GM19023 (cell line): ENCODE results near the gene CACNB2.
"Not testable (repeated sequence)": the region's sequence is repeated elsewhere in the genome, so short reads cannot be mapped to it uniquely, and the experiment has no call there.

ENCODE experiments used
- ATAC-seq: cut with Tn5 transposase; IDR thresholded peaks from one replicate; pipeline ENCODE4 v1.9.1; 2021; ENCODE audit warnings: mild to moderate bottlenecking, moderate library complexity; ENCODE audit not compliant: unreplicated experiment

CACNB2 gene

DNA sequence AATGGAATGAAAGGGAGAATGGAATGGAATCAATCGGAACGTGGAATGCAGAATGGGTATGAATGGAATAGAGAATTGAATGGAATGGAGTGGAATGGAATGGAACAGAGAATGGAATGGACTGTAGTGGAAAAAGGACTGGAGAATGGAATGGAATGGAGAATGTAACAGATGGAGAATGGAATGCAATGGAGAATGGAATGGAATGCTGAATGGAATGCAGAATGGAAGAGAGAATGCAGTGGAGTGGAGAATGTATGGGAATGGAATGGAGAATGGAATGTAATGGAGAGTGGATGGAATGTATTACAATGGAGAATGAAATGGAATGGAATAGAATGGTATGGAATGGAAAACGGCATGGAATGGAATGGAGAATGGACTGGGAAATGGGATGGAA is 414.3 kb downstream of the CACNB2 start:
- ATAC-seq: no peak

DNA sequence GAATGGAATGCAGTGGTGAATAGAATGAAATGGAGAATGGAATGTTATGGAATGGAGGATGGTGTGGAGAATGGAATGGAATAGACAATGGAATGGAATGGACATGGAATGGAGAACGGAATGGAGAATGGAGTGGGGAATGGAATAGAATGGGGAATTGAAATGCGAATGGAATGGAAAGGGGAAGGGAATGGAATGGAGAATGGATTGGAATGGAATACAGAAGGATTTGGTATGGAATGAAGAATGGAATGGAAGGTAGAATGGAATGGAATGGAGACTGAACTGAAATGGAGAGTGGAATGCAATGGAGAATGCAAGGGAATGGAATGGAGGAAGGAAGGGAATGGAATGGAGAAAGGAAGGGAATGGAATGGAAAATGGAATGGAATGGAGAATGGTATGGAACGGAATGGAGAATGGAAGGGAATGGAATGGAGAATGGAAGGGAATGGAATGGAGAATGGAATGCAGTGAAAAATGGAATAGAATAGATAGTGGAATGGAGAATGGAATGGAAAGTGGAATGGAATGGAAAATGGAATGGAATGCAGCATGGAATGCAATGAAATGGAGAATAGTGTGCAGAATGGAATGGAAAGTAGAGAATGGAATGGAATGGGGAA is 416.4 kb downstream of the CACNB2 start:
- ATAC-seq: no peak

DNA sequence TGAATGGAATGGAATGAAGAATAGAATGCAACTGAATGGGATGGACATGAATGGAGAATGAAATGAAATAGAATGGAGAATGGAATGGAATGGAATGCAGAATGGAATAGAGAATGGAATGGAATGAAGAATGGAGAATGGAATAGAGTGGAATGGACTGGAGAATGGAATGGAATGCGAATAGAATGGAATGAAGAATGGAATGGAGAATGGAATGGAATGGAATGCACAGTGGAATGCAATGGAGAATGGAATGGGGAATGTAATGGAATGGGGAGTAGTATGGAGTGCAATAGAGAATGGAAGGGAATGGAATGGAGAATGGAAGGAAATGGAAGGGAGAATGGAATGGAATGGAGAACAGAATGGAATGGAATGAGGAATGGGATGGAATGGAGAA is 417.7 kb downstream of the CACNB2 start:
- ATAC-seq: no peak

DNA sequence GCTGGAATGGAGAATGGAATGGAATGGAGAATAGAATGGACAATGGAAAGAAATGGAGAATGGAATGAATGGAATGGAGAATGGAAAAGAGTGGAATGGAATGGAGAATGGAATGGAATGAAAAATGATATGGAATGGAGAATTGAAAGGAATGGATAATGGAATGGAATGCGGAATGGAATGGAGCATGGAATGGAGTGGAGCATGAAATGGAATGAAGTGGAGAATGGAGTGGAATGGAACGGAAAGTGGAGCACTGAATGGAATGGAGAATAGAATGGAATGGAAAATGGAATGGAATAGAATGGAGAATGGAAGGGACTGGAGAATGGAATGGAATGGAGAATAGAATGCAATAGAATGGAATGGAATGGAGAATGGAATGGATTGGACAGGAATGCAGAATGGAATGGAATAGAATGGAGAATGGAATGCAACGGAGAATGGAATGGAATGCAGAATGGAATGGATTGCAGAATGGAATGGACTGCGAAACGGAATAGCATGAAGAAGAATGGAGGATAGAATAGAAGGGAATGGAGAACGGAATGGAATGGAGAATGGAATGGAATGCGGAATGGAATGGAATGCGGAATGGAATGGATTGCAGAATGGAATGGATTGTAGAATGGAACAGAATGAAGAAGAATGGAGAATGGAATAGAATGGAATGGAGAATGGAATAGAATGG is 421.8 kb downstream of the CACNB2 start:
- ATAC-seq: no peak

DNA sequence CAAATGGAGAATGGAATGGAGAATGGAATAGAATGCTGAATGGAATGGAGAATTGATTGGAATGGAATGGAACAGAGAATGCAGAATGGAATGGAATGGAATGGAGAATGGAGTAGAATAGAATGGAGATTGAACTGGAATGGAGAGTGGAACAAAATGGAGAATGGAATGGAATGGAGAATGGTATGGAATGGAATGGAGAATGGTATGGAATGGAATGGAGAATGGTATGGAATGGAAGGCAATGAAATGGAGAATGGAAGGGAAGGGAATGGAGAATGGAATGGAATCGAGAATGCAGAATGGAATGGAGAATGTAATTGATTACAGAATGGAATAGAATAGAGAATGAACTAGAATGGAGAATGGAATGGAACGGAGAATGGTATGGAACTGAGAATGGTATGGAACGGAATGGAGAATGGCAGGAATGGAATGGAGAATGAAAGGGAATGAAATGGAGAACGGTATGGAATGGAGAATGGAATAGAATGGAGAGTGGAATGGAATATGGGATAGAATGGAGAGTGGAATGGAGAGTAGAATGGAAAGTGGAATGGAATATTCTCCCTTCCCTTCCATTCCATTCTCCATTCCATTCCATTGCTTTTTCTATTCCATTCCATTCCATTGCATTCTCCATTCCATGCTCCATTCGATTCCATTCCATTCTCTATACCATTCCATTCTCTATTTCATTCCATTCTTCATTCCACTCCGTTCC is 422.9 kb downstream of the CACNB2 start:
- no peak for ATAC-seq

DNA sequence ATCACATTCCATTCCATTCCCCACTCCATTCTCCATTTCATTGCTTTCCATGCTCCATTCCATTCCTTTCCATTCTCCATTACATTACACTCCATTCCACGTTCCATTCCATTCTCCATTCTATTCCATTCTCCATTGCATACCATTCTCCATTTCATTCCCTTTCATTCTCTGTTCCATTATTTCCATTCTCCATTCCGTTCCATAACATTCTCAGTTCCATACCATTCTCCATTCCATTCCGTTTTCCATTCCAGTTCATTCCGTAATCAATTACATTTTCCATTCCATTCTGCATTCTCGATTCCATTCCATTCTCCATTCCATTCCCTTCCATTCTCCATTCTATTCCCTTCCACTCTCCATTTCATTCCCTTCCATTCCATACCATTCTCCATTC is 424.8 kb downstream of the CACNB2 start:
- no peak for ATAC-seq

DNA sequence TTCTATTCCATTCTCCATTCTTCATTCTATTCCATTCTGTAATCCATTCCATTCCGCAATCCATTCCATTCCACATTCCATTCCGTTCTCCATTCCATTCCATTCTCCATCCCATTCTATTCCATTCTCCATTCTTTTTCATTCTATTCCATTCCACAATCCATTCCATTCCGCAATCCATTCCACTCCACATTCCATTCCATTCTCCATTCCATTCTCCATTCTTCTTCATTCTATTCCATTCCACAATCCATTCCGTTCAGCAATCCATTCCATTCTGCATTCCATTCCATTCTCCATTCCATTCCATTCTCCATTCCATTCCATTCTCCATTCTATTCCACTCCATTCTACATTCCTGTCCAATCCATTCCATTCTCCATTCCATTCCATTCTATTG is 426.0 kb downstream of the CACNB2 start:
- no peak for ATAC-seq

DNA sequence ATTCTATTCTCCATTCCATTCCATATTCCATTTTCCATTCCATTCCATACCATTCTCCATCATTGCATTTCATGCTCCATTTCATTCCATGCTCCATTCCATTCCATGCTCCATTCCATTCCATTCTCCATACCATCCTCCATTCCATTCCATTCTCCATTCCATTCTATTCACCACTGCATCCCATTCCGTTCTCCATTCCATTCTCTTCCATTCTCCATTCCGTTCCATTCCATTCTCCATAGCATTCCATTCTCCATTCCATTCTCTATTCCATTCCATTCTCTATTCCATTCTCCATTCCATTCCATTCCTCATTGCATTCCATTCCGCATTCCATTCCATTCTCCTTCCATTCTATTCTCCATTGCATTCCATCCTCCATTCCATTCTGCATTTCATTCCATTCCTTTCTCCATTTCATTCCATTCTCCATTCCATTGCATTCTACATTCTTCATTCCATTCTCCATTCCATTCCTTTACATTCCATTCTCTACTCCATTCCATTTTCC is 427.2 kb downstream of the CACNB2 start:
- no peak for ATAC-seq

DNA sequence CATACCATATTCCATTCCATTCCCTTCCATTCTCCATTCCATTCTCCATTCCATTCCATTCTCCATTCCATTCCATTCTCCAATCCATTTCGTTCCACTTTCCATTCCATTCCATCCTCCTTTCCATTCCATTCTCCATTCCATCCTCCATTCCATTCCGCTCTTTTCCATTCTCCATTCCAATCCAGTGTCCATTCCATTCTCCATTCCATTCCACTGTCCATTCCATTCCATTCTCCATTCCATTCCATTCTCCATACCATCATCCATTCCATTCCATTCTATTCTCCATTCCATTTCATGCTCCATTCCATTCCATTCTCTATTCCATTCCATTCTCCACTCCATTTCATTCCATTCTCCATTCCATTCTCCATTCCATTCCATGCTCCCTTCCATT is 430.2 kb downstream of the CACNB2 start:
- ATAC-seq: not testable (repeated sequence)

DNA sequence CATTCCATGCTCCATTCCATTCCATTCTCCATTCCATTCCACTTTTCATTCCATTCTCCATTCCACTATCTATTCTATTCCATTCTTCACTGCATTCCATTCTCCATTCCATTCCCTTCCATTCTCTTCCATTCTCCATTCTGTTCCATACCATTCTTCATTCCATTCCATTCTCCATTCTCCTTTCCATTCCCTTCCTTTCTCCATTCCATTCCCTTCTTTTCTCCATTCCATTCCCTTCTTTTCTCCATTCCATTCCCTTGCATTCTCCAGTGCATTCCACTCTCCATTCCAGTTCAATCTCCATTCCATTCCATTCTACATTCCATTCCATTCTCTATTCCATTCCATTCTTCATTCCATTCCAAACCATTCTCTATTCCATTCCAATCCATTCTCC is 430.9 kb downstream of the CACNB2 start:
- ATAC-seq: no peak

DNA sequence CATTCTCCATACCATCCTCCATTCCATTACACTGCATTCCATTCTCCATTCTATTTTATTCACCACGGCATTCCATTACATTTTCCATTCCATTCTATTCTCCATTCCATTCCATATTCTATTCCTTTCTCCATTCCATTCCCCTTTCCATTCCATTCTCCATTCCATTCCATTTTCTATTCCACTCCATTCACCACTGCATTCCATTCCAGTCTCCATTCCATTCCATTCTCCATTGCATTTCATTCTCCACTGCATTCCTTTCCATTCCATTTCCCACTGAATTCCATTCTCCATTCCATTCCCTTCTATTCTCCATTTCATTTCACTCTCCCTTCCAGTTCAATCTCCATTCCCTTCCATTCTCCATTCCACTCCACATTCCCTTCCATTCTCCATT is 431.6 kb downstream of the CACNB2 start:
- no peak for ATAC-seq

DNA sequence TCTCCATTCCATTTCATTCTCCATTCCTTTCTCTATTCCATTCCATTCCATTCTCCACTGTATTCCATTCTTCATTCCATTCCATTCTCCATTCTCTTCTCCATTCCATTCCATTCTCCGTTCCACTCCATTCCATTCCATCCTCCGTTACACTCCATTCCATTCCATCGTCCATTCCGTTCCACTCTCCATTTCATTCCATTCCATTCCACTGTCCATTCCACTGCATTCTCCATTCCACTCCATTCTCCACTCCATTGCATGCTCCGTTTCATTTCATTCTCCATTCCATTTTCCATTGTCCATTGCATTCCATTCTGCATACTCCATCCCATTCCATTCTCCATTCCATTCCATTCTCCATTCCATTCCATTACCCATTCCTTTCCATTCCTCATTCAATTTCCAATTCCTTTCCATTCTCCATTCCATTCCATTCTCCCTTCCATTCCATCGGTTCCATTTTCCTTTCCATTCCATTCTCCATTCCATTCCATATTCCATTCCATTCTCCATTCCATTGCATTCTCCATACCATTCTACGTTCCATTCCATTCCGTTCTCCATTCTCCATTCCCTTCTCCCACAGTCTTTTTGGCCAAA is 432.8 kb downstream of the CACNB2 start:
- ATAC-seq: no peak

DNA sequence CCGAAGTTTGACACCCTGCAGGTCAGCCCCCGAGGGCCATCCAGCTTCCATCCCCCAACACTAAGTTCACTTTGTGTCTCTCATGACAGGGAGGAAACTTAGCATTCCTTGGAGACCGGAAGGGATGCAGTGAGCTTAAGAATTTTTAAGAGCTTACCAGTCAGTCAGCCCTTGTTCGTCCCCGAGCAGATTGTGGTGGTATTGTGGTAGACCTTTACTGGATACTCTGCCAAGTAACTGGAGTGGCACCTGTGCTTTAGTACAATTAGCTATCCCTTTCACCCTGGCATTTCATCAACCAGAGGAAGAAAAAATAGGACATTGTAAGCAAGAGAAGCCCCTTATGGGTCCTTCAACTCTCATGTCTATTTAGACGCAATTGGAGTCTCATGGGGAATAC is 436.4 kb downstream of the CACNB2 start:
- ATAC-seq: no peak

DNA sequence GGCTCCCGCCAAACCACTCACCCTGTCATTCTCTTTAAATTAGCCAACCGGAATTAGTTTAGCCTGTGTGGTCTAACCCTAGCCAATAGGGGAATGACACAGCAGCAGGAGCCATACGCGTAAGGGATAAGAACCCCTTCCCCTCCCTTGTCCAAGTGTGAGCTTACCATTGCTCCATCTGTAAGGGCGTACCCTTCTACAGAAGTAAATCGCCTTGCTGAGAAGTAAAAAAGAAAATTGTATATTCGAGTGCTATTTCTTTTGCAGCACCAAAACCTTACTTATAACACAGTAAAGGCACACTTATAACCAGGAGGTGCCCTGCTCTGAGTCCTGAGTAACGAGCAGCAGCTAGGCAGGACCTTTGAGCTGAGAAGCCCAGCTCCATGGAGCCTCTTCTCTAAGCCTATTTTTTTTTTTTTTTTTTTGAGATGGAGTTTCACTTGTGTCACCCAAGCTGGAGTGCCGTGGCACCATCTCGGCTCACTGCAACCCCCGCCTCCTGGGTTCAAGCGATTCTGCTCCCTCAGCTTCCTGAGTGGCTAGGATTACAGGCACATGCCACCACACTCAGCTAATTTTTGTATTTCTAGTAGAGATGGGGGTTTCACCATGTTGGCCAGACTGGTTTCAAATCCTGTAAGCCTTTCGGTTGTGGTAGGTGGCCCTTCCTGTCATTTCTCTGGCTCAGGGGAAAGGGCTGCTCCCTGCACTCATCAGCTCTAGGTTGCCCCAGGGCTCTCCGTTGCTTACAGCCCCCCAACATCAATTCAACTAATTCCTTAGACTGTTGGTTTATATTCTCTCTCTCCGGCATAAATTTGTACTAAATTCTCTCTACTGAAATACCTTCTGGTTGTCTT is 437.8 kb downstream of the CACNB2 start:
- no peak for ATAC-seq

DNA sequence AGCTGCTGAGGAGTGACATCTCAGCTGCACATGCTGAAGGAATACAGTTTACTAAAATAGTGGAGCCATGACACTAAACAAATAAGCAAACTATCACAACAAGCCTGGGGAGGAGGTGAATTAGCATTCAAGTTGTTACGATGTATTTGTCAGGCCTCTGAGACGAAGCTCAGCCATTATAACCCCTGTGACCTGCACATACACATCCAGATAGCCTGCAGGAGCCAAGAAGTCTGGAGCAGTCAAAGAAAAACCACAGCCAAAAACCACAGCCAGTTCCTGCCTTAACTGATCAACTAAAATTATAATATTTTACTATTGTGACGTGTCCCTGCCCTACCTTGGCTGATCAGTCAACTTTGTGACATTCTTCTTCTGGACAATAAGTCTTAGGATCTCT is 442.6 kb downstream of the CACNB2 start:
- no peak for ATAC-seq

DNA sequence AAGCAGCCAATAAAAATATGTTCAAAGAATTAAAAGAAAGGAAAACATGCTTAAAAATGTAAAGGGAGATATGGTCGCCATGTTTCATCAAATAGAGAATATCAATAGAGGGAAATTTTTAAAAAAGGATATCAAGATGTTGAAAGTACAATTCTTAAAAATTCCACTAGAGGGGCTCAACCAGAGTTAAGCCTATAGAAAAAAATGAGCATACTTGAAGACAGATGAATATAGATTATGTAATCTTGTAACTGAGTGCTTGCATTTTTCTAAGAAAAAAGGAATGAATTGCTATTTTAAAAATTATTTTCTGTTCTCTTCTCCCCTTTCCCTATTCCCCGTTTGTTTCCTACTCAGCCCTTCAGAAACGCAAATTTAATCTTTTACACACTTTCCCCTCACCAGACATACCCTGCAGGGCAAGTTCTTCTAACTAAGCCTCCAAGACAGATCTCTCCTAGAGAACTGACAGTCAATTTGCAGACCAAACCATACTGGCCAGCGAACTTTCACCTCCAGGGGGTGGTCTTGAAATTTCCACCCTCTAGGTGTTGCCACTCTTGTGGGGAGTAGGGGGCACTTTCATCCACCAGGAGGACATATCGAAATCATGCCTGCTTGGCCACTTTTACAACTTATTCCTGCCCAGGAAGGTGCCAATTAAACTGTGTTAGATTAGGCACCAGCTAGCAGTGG is 443.5 kb downstream of the CACNB2 start:
- no peak for ATAC-seq

DNA sequence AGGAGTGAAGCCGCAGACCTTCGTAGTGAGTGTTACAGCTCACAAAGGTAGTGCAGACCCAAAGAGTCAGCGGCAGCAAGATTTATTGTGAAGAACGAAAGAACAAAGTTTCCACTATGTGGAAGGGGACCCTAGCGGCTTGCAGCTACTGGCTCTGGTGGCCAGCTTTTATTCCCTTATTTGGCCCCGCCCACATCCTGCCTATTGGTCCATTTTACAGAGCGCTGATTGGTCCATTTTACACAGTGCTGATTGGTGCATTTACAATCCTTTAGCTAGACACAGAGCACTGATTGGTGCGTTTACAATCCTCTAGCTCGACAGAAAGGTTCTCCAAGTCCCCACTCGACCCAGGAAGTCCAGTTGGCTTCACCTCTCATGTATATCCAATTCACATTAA is 446.4 kb downstream of the CACNB2 start:
- not testable (repeated sequence) for ATAC-seq

DNA sequence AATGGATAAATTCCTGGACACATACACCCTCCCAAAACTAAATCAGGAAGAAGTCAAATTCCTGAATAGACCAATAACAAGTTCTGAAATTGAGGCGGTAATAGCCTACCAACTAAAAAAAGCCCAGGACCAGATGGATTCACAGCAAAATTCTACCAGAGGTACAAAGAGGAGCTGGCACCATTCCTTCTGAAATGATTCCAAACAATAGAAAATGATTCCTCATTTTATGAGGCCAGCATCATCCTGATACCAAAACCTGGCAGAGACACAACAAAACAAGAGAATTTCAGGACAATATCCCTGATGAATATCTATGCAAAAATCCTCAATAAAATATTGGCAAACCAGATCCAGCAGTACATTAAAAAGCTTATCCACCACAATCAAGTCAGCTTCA is 450.9 kb downstream of the CACNB2 start:
- not testable (repeated sequence) for ATAC-seq
